Measurements from ENCODE around the gene APBA1.

APBA1 gene

GRCh38 chr9:69671879-69672595 is at the start of gene APBA1:
APBA1 (minus strand) TSS chr9:69672371.
- DNase-seq (ENCODE audit: low read depth in 2 of 2) = peak; percentile 26 to 40

- DNase-seq (ENCODE audit: low read depth in 2 of 2) = no peak
Measured at GRCh38 chr9:69719983-69720382, 47.8 kb upstream of the APBA1 start.

- no peak for DNase-seq (ENCODE audit: low read depth in 2 of 2)
Measured at GRCh38 chr9:69719367-69719766, 47.2 kb upstream of the APBA1 start.

- no peak for DNase-seq (ENCODE audit: low read depth in 2 of 2)
Measured at GRCh38 chr9:69718218-69718617, 46.0 kb upstream of the APBA1 start.

GRCh38 chr9:69715825-69716224 is 43.7 kb upstream of the APBA1 start:
- no peak for DNase-seq (ENCODE audit: low read depth in 2 of 2)

GRCh38 chr9:69715096-69715495 is 42.9 kb upstream of the APBA1 start:
- no peak for DNase-seq (ENCODE audit: low read depth in 2 of 2)

- no peak for DNase-seq (ENCODE audit: low read depth in 2 of 2)
Measured at GRCh38 chr9:69697475-69697874, 25.3 kb upstream of the APBA1 start.

GRCh38 chr9:69696802-69697201 is 24.6 kb upstream of the APBA1 start:
- DNase-seq (ENCODE audit: low read depth in 2 of 2) = no peak

GRCh38 chr9:69689991-69690538 is 17.9 kb upstream of the APBA1 start:
- DNase-seq (ENCODE audit: low read depth in 2 of 2) = no peak

- DNase-seq (ENCODE audit: low read depth in 2 of 2) = no peak
Measured at GRCh38 chr9:69683927-69684326, 11.8 kb upstream of the APBA1 start.

GRCh38 chr9:69678843-69679538 is 6.8 kb upstream of the APBA1 start:
- DNase-seq (ENCODE audit: low read depth in 2 of 2) = no peak

GRCh38 chr9:69677931-69678330 is 5.8 kb upstream of the APBA1 start:
- DNase-seq (ENCODE audit: low read depth in 2 of 2) = no peak

- DNase-seq (ENCODE audit: low read depth in 2 of 2) = no peak
Measured at GRCh38 chr9:69675563-69675962, 3.4 kb upstream of the APBA1 start.

GRCh38 chr9:69674716-69675438 is 2.7 kb upstream of the APBA1 start:
- peak; percentile 83 to 90 for DNase-seq (ENCODE audit: low read depth in 2 of 2)

GRCh38 chr9:69674112-69674685 is 2.0 kb upstream of the APBA1 start:
- DNase-seq (ENCODE audit: low read depth in 2 of 2) = no peak

- no peak for DNase-seq (ENCODE audit: low read depth in 2 of 2)
Measured at GRCh38 chr9:69673311-69673640, 1.1 kb upstream of the APBA1 start.

GRCh38 chr9:69672596-69673310 is 582 bp upstream of the APBA1 start:
- peak; percentile 78 to 80 for DNase-seq (ENCODE audit: low read depth in 2 of 2)

- no peak for DNase-seq (ENCODE audit: low read depth in 2 of 2)
Measured at GRCh38 chr9:69671311-69671878, 776 bp downstream of the APBA1 start.

- DNase-seq (ENCODE audit: low read depth in 2 of 2) = no peak
Measured at GRCh38 chr9:69667306-69667705, 4.9 kb downstream of the APBA1 start.

GRCh38 chr9:69660304-69660703 is 11.9 kb downstream of the APBA1 start:
- no peak for DNase-seq (ENCODE audit: low read depth in 2 of 2)

GRCh38 chr9:69658987-69659675 is 13.0 kb downstream of the APBA1 start:
- no peak for DNase-seq (ENCODE audit: low read depth in 2 of 2)
